IMR-90 (cell line): ENCODE data around the gene NELL1. TPM values are rescaled to one million over a fixed set of nuclear protein-coding genes. Genes with fewer than 3 reads are reported as not detected.

Experiments
- ATAC-seq: fragments of 200-7000 bp; cut with Tn5 transposase; 2 replicates; pipeline ENCODE4 v1.9.1; 2020; ENCODE audit warnings: low read depth, mild to moderate bottlenecking, moderate library complexity
- BruUV-seq: library from RNA; stranded (reverse); fragments of 400-500 nt; replicated peaks from 2 replicates; lab custom pipeline; 2021; lab: Mats Ljungman, UMichigan
- CTCF ChIA-PET: fragments of 300-600 bp; formaldehyde crosslinking; extraction: SDS; loops from one replicate; lab custom pipeline; 2021; ENCODE audit warnings: antibody characterized with exemption; lab: Yijun Ruan, JAX
- POLR2A ChIA-PET: fragments of 300-600 bp; sonication (Branson Sonifier 250); formaldehyde crosslinking; loops from one replicate; lab custom pipeline; 2022; ENCODE audit warnings: antibody characterized with exemption; ENCODE audit not compliant: unreplicated experiment; lab: Charles Lee
- DNase-seq: peaks from one replicate; pipeline ENCODE4 v3.0.0; 2013
- H2AFZ ChIP-seq: replicated peaks from 2 replicates; pipeline ENCODE3; 2013; ENCODE audit warnings: low read length, mild to moderate bottlenecking; ENCODE audit not compliant: poor library complexity
- H2AK5ac ChIP-seq: 2 replicates; pipeline ENCODE4 v1.6.1; 2013; ENCODE audit warnings: low read depth, low read length, inconsistent platforms
- H2AK9ac ChIP-seq: replicated peaks from 2 replicates; pipeline ENCODE3; 2013; ENCODE audit warnings: mild to moderate bottlenecking, low read depth, low read length, moderate library complexity; ENCODE audit not compliant: poor library complexity
- H2BK120ac ChIP-seq: 2 replicates; pipeline ENCODE4 v1.6.1; 2013; ENCODE audit warnings: low read depth, low read length, inconsistent platforms
- H2BK15ac ChIP-seq: 3 replicates; pipeline ENCODE4 v1.6.1; 2013; ENCODE audit warnings: low read depth, low read length, inconsistent platforms
- H2BK20ac ChIP-seq: 2 replicates; pipeline ENCODE4 v1.6.1; 2013; ENCODE audit warnings: low read depth, mild to moderate bottlenecking, inconsistent platforms, low read length, moderate library complexity
- H2BK5ac ChIP-seq: 2 replicates; pipeline ENCODE4 v1.6.1; 2013; ENCODE audit warnings: mild to moderate bottlenecking, low read depth, low read length, inconsistent platforms; ENCODE audit not compliant: poor library complexity, severe bottlenecking
- H3K14ac ChIP-seq: replicated peaks from 2 replicates; pipeline ENCODE4 v1.6.1; 2013; ENCODE audit warnings: low read depth, low read length, inconsistent platforms
- H3K18ac ChIP-seq: 2 replicates; pipeline ENCODE4 v1.6.1; 2013; ENCODE audit warnings: low read depth, low read length, control low read depth
- H3K23ac ChIP-seq: 2 replicates; pipeline ENCODE4 v1.6.1; 2013; ENCODE audit warnings: low read depth, low read length, inconsistent platforms
- H3K27ac ChIP-seq: 2 replicates; pipeline ENCODE4 v1.5.1; 2013; ENCODE audit warnings: mild to moderate bottlenecking, control low read depth, low read length; ENCODE audit not compliant: insufficient read depth
- H3K27me3 ChIP-seq: 2 replicates; pipeline ENCODE4 v1.6.1; 2013; ENCODE audit warnings: low read length; ENCODE audit not compliant: control insufficient read depth, insufficient read depth
- H3K36me3 ChIP-seq: 2 replicates; pipeline ENCODE4 v1.6.1; 2013; ENCODE audit warnings: low read length, mixed read lengths; ENCODE audit not compliant: control insufficient read depth, insufficient read depth
- H3K4ac ChIP-seq: 2 replicates; pipeline ENCODE4 v1.6.1; 2013; ENCODE audit warnings: low read depth, low read length, inconsistent platforms
- H3K4me1 ChIP-seq: 2 replicates; pipeline ENCODE4 v1.6.1; 2013; ENCODE audit warnings: low read length, mixed read lengths; ENCODE audit not compliant: control insufficient read depth, insufficient read depth
- H3K4me2 ChIP-seq: 2 replicates; pipeline ENCODE4 v1.6.1; 2013; ENCODE audit warnings: low read depth, mild to moderate bottlenecking, control low read depth, low read length, moderate library complexity
- H3K4me3 ChIP-seq: 2 replicates; pipeline ENCODE4 v1.5.1; 2013; ENCODE audit warnings: low read depth, mild to moderate bottlenecking, control low read depth, low read length, moderate library complexity; ENCODE audit not compliant: insufficient read depth
- H3K56ac ChIP-seq: 2 replicates; pipeline ENCODE4 v1.6.1; 2013; ENCODE audit warnings: low read length, inconsistent platforms; ENCODE audit not compliant: insufficient read depth; ENCODE audit errors: extremely low read depth
- H3K79me1 ChIP-seq, 2 experiments: 2 replicates each; pipeline ENCODE4 v1.6.1; 2013; ENCODE audit warnings: low read length in 2 of 2, inconsistent platforms in 1 of 2, low read depth in 1 of 2
- H3K9ac ChIP-seq: 2 replicates; pipeline ENCODE4 v1.6.1; 2013; ENCODE audit warnings: low read depth, low read length, control low read depth
- H3K9me1 ChIP-seq: 2 replicates; pipeline ENCODE4 v1.6.1; 2013; ENCODE audit warnings: low read length, inconsistent platforms; ENCODE audit not compliant: insufficient read depth
- H3K9me3 ChIP-seq: 2 replicates; pipeline ENCODE4 v1.6.1; 2013; ENCODE audit warnings: low read length; ENCODE audit not compliant: control insufficient read depth, insufficient read depth
- H4K20me1 ChIP-seq: 2 replicates; pipeline ENCODE4 v1.6.1; 2013; ENCODE audit warnings: low read length, inconsistent platforms; ENCODE audit not compliant: insufficient read depth
- H4K5ac ChIP-seq: 2 replicates; pipeline ENCODE4 v1.6.1; 2013; ENCODE audit warnings: mild to moderate bottlenecking, low read depth, low read length, control low read depth
- H4K8ac ChIP-seq, 2 experiments: 2 replicates each; pipeline ENCODE4 v1.6.1; 2013; ENCODE audit warnings: low read depth in 2 of 2, low read length in 2 of 2, control low read depth in 1 of 2, inconsistent platforms in 1 of 2
- H4K91ac ChIP-seq: 2 replicates; pipeline ENCODE4 v1.6.1; 2013; ENCODE audit warnings: low read depth, low read length, inconsistent platforms; ENCODE audit not compliant: insufficient read depth
- BHLHE40 ChIP-seq: fragments of 150-350 bp; IDR thresholded peaks from 2 replicates; pipeline ENCODE4 v1.6.1; 2016; ENCODE audit warnings: mild to moderate bottlenecking, low read depth, low read length
- CEBPB ChIP-seq: IDR thresholded peaks from 2 replicates; pipeline ENCODE4 v1.6.1; 2012; ENCODE audit warnings: low read depth, low read length, improper control_type of control experiment
- CHD1 ChIP-seq: IDR thresholded peaks from 2 replicates; pipeline ENCODE4 v1.6.1; 2012; ENCODE audit warnings: low read depth, low read length, improper control_type of control experiment
- CTCF ChIP-seq: conservative IDR thresholded peaks from 2 replicates; pipeline ENCODE4 v1.5.1; 2012; ENCODE audit warnings: mild to moderate bottlenecking, low read depth, low read length, improper control_type of control experiment
- ELK1 ChIP-seq: fragments of 150-350 bp; IDR thresholded peaks from 2 replicates; pipeline ENCODE4 v1.6.1; 2016; ENCODE audit warnings: low read depth, mild to moderate bottlenecking, low read length, moderate library complexity, borderline replicate concordance
- MAFK ChIP-seq: IDR thresholded peaks from 2 replicates; pipeline ENCODE4 v1.6.1; 2012; ENCODE audit warnings: low read depth, low read length, improper control_type of control experiment
- MAZ ChIP-seq: IDR thresholded peaks from 2 replicates; pipeline ENCODE4 v1.6.1; 2012; ENCODE audit warnings: low read depth, mild to moderate bottlenecking, low read length, improper control_type of control experiment, moderate library complexity, borderline replicate concordance
- MXI1 ChIP-seq: IDR thresholded peaks from 2 replicates; pipeline ENCODE4 v1.6.1; 2012; ENCODE audit warnings: low read depth, mild to moderate bottlenecking, low read length, moderate library complexity, borderline replicate concordance
- NFE2L2 ChIP-seq: fragments of 150-350 bp; IDR thresholded peaks from 2 replicates; pipeline ENCODE4 v1.6.1; 2016; ENCODE audit warnings: low read depth, mild to moderate bottlenecking, low read length
- POLR2A ChIP-seq: IDR thresholded peaks from 2 replicates; pipeline ENCODE4 v1.6.1; 2012; ENCODE audit warnings: mild to moderate bottlenecking, low read depth, low read length
- RAD21 ChIP-seq: IDR thresholded peaks from 2 replicates; pipeline ENCODE4 v1.6.1; 2012; ENCODE audit warnings: low read length, improper control_type of control experiment
- RCOR1 ChIP-seq: IDR thresholded peaks from 2 replicates; pipeline ENCODE4 v1.6.1; 2012; ENCODE audit warnings: mild to moderate bottlenecking, low read length, improper control_type of control experiment; ENCODE audit not compliant: insufficient replicate concordance
- RFX5 ChIP-seq: IDR thresholded peaks from 2 replicates; pipeline ENCODE4 v1.8.0; 2012; ENCODE audit warnings: low read depth, mild to moderate bottlenecking, low read length, moderate library complexity
- SMC3 ChIP-seq: fragments of 150-350 bp; IDR thresholded peaks from 2 replicates; pipeline ENCODE4 v1.6.1; 2016; ENCODE audit warnings: low read depth, mild to moderate bottlenecking, antibody characterized with exemption, low read length, moderate library complexity
- dilution Hi-C: fragments of 300-500 bp; cut with HindIII; formaldehyde crosslinking; loops from one replicate; pipeline ENCODE4 v1.14.3; 2018; ENCODE audit warnings: low sequenced_read_pairs; ENCODE audit not compliant: unreplicated experiment
- in situ Hi-C: fragments of 300-500 bp; cut with MboI; formaldehyde crosslinking; loops from 3 replicates; pipeline ENCODE4 v1.14.3; 2019; ENCODE audit warnings: low sequenced_read_pairs, inconsistent platforms, mixed read lengths
- intact Hi-C: fragments of 100-400 bp; cut with micrococcal nuclease; formaldehyde crosslinking; loops from 2 replicates; pipeline ENCODE4 v1.10.0; 2022
- polyA plus RNA-seq, 3 experiments: library from polyadenylated mRNA; depleted of rRNA; stranded (reverse); fragments of >200 nt; gene quantifications; 2 replicates each; pipeline ENCODE4 v1.2.3, GENCODE V29; 2012; ENCODE audit warnings: low replicate concordance in 1 of 3
- total RNA-seq: library from RNA; depleted of rRNA; stranded (reverse); fragments of >200 nt; gene quantifications from 2 replicates; pipeline ENCODE4 v1.2.3, GENCODE V29; 2012
- TF ChIP-seq, protein P1 (sequence below): fragments of 150-350 bp; IDR thresholded peaks from 2 replicates; pipeline ENCODE4 v1.6.1; 2017; ENCODE audit warnings: mild to moderate bottlenecking, antibody characterized with exemption, low read length, low read depth

Gene NELL1
- total and polyA plus RNA-seq, 2 of the 4 experiments (the other 2 are of a cell fraction), result not detected

DNA sequence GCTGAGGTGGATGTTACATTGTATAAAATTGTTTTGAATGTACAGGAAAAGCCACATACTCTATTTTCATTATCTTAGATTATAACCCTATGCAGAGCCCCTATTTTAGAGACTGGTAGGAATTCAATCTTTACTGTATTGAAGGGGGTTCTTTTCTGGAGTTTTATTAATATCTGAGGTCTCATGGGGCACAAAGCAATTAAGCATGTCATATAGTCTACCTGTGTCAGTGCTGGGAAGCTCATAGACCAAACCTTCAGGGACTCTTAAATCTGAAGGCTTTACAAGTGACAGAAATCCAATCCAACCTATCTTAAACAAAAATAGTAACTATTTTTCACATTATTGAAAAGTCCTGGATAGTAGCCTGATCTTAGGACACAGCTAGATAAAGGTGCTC lies 733.7 kb downstream of the NELL1 start:
- ChIA-PET CTCF (no interaction called here), POLR2A (no interaction called here)
- no peak overlapping the region for H2BK20ac ChIP-seq
- H2AK5ac ChIP-seq, result no peak overlapping the region
- H3K23ac ChIP-seq, result no peak overlapping the region
- no peak overlapping the region for H4K5ac ChIP-seq
- H3K4me2 ChIP-seq, result no peak overlapping the region
- H3K4me3 ChIP-seq, result no peak overlapping the region
- no peak overlapping the region for H4K91ac ChIP-seq
- no peak overlapping the region for H3K56ac ChIP-seq
- H3K4ac ChIP-seq, result no peak overlapping the region
- DNase-seq, result no peak
- H3K27me3 ChIP-seq, result no peaks in the 10 kb centered on the region
- dilution Hi-C loops, result no loop called here
- no TSS peak for BruUV-seq
- TF ChIP-seq BHLHE40, result no peak
- no peak for TF ChIP-seq ELK1
- TF ChIP-seq RCOR1, result no peak
- TF ChIP-seq NFE2L2, result no peak
- TF ChIP-seq SMC3, result no peak
- no peak for TF ChIP-seq RAD21
- TF ChIP-seq CTCF, result no peak
- TF ChIP-seq RFX5, result no peak
- TF ChIP-seq POLR2A, result no peak
- TF ChIP-seq CHD1, result no peak
- no peak for TF ChIP-seq CEBPB
- no peak for TF ChIP-seq MXI1
- TF ChIP-seq, protein P1, sequence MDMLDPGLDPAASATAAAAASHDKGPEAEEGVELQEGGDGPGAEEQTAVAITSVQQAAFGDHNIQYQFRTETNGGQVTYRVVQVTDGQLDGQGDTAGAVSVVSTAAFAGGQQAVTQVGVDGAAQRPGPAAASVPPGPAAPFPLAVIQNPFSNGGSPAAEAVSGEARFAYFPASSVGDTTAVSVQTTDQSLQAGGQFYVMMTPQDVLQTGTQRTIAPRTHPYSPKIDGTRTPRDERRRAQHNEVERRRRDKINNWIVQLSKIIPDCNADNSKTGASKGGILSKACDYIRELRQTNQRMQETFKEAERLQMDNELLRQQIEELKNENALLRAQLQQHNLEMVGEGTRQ, result no peak
- TF ChIP-seq MAFK, result no peak
- no peak for TF ChIP-seq MAZ
- H2AFZ ChIP-seq, result no peak overlapping the region
- in situ Hi-C loops, result no loop called here
- H3K9ac ChIP-seq, result no peak overlapping the region
- no peak overlapping the region for H2BK120ac ChIP-seq
- peaks cover 7% of the 10 kb centered on the region for H3K9me3 ChIP-seq
- no peaks in the 10 kb centered on the region for H4K20me1 ChIP-seq
- no peak overlapping the region for H4K8ac ChIP-seq
- H3K36me3 ChIP-seq, result no peaks in the 10 kb centered on the region
- H3K27ac ChIP-seq, result no peak overlapping the region
- no peak overlapping the region for H2BK5ac ChIP-seq
- no peak overlapping the region for H2BK15ac ChIP-seq
- no peak overlapping the region for H3K14ac ChIP-seq
- H3K9me1 ChIP-seq, result no peaks in the 10 kb centered on the region
- no peak overlapping the region for H3K18ac ChIP-seq
- H3K4me1 ChIP-seq, result no peaks in the 10 kb centered on the region
- intact Hi-C loops, result no loop called here
- no peak overlapping the region for H2AK9ac ChIP-seq
- no peaks in the 10 kb centered on the region for H3K79me1 ChIP-seq
- no peak for ATAC-seq
